ENCODE data around the gene USP2.

Gene USP2

DNA sequence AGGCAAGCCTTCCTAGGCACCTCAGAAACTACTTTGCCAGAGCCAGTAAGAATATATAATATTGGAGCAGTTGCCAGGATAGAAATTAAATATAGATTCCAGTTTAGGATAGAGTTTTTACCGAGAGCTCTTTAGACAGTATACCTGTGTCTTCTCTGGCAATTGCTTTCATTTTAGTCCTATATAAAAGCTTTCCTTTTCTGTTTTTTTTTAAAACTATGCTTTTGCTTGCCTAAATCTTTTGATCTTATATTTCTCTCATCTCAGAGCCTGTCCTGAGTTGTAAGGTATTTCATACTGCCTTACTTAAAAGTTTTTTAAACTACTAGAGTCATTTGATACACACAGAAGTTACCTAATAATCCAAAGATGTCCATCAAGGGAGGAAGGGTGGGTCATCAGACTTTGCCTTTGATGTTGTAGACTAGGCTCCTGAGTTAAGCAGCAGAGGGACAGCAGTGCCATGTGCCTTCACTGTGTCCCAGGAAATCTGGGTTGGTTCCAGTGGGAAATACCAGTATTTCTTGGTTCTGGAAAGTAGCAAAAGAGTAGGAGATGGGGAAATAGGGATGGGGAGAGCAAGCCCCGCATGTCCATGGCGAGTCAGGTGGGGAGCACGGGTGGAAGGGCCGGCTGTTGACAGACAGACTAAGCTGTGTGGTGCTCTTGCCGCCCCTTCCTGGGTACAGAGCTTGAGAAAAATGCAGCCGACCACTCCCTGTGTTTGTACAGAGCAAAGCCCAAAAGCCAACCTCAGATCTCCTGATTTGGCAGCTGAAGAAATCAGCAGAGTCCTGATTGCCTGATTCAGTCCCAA is 75.7 kb downstream of the USP2 start:
- no peak for DNase-seq (ENCODE audit: low read depth, low spot score)
